Measurements from ENCODE around the gene TIAM1.

Gene TIAM1

DNA sequence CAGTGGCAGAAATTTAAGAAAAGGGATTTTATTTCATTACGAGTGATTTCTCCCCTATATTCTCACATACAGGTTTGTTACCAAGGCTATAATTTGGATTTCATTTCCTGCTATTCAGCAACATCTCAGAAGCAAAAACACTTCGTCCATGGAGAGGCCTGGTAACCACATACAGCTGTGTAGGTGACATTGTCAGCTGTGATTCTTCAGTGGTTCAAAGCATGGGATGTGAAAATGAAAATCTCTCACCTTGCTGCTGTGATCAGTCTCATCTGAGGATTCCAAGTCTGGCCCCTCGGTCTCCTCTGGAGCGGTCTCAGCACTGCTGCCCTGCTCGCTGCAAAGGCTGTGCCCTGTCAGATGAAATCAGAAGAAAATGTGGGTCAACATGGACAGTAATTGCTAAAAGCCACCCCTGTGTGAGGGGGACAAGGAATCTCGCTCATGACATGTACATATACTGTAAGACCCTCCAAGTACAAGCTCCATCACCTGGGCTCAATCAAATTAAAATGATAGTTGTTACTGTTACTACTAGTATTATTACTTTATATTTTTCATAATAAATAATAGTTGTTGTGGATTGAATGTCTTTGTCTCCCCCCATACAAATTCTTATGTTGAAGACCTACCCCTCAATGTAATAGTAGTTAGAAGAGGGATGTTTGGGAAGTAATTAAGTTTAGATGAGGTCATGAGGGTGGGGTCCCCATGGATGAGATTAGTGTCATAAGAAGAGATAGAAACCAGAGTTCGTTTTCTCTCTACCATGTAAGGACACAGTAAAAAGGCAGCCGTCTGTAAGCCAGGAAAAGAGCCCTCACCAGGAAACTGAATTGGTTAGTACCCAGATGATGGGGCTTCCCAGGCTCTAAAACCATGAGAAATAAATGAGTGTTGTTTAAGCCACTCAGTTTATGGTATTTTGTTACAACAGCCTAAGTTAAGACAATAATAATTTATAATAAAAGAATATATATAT, 179.1 kb downstream of the TIAM1 start:
- DNase-seq: peak; percentile 21

DNA sequence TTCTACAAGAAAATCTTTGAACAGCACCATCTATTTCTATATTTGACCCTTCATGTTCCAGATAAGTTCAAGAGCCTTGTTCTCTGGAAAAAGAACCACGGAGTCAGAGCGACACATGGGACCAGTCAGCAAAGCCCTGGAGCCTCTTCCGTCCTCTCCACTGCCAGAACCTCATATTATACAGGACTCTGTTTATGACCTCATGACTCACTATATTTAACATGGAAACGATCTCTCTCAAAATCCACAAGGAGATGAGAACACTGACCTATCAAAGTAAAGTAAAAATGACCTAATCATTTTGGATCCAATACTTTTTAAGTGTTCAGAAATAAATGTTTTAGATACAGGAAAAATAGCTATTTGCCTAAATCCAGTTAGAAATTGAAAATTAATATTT, 181.2 kb downstream of the TIAM1 start:
- no peak for DNase-seq

DNA sequence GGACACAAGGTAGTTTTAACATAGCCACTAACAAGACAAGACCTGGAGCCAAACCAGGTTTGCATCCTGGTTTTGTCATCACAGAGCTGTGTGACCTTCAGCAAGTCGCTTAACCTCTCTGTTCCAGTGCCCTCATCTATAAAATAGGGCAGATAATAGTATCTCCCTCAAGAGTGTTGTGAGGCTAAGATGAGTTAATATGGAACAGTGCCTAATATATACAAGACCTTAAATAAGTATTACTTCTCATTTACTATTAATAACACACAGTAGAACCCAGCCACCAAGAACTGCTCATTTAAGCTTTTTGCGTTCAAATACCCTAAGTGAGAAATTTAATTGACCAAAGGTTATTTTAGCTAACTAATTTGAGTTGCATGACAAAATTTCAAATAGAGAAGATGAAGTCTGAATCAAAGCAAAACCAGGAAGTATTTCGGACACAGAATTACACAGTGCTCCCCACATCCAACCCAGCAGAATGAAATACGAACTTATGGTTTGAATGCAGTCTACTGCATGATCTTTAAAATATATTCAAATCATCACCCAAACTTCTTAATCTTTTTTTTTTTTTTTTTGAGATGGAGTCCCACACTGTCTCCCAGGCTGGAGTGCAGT, 181.9 kb downstream of the TIAM1 start:
- no peak for DNase-seq

DNA sequence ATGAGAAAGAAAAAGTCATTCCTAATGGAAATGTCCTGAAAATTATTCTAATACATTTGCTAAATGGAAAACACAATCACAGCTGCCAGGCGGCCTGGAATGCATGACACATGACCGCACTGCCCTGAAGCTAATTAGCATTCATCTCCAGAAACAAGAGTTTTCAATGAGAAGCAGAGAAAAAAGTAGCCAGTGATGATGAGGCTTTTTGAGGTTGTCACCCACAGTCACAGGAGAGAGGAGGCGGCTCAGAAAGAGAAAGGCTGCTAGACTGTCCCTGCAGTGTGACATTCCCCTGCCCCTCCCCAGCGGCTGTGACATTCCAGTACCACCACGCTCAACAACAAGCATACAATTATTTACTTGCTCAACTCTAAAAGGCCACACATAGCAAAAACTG, 182.9 kb downstream of the TIAM1 start:
- peak; percentile 30 for DNase-seq

DNA sequence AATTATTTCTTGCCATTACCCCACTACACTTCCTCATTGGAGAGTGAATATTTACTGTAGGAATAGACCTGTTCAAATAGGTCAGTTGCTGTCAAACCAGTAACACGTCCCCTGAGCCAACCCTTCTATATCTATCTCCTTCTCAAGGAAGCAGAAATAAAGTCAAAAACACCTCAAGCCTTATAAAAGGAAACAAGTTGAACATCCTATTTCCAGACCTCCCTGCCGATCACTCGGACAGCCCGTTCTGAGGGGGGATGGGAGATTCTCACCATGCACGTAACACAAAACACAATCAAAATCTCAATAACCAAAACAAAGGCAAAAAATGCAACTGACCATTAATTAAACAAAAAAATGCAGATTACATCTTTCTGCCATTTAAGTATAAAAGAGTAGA, 184.3 kb downstream of the TIAM1 start:
- no peak for DNase-seq

DNA sequence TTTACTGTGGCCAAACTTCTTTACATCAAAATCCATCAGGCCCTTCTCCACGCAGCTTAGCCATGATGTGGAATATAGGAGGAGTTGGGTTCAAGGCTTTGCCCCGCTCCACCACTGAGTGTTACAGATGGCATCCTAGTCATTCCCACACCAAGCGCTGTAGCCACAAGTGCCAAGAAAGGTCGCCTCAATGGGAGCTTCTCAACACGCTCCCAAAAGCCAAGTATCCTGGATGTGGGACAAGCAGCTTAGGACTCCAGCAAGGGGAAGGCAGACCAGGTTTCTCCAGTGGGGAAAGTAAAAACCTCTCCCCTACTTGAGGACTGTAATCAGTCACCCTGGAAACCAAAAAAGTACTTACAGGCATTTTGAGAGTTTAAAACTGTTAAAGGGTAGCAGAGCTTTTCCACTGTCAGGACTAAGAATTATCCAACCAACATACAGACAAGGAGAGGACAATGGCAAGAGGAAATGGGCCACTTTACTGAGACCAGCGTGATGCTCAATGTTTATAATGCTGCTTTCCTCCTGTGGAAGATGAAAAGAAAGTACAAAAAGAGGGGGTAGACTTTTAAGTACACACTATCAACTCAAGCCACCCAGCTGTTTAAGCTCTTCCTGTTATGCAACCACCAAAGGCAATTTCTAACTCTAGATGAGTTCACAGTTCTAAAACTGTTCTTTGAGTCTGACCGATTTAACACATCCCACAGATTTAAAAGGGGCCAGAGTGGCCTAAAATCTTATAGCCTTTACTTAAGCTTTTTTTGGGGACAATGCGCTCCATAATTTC, 185.1 kb downstream of the TIAM1 start:
- peak; percentile 34 for DNase-seq

DNA sequence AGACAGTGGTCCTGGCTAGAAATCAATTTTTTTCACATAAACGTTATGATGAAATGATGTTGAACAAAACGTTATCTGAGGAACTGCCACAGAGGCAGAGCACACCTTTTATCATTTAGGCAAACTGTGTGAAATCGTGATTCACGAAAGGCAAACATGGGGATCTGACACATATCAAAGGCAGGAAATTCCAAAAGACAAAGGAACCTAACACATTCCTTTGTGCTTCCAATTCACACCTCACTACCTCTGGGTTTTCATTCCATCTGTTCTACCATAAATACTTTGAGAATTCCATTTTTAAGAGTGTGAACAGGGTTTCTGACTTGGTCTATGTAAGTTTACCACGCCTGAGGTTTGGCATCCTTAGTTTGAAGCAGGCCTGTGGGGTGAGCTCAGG, 186.3 kb downstream of the TIAM1 start:
- no peak for DNase-seq

DNA sequence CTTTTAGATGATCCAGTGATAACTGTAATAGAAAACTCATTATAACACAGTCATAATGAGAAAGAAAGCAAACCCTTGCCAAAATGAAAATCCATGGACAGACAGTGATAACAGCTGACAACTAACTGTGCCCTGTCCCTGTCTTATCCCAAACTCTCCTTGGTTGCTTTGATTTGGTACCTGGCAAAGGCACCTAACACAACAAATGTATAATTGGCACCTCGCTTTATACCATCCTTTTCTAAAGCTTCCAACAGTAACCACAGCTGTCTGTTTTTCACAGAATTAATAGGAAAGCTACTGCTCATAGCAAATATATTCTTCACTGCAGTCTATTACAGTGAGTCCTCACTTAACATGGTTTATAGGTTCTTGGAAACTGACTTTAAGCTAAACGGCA, 187.4 kb downstream of the TIAM1 start:
- no peak for DNase-seq

DNA sequence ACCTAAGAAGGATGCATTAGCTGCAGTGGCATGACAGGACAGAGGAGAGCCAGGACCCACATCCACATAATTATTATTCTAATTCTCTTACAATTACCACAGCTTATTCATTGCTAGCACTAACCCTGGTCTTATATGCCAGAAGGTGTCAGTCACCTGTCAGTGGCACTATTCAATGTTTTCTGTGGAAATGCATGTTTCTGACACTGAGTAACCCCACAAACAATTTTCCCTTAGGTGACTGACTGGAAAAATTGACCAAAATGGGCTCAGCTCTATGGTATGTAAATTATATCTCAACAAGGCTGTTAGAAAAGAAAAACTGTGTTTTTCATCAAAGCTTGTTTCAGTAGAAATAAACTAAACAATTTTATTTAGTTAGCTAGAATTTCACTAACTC, 187.9 kb downstream of the TIAM1 start:
- no peak for DNase-seq

DNA sequence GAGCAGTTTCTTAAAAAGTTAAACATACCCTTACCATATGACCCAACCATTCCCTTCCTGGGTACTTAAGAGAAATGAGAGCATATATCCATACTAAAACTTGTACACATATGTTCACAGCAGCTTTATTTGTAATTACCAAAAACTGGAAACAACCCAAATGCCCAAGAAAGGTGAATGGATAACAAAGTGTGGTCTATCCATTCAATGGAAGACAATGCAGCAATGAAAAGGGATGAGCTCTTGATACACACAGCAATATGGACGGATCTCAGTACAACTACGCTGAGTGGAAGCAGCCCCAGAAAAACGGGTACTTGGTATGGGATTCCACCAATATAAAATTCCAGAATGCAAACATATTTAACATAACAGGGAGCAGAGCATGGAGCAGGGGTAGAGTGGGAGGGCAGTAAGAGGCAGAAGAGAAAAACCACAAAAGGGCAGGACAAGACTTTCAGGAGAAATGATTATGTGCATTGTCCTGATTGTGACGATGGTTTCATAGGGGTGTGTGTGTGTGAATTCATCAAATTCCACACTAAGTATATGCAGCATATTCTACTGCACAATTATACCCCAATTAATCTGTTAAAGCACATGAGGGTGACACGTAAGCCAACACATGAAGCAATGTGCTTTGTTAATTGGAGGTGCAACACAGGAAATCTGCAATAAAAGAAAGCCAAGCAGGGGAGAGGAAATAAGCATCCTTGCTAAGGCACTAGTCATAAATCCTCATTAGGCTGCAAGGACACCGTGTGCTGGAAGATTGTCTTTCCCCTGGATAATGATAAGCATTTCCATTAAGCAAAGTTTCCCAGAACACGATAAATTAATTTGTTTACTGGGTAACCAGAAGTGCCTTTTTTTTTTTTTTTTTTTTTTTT, 192.7 kb downstream of the TIAM1 start:
- no peak for DNase-seq

DNA sequence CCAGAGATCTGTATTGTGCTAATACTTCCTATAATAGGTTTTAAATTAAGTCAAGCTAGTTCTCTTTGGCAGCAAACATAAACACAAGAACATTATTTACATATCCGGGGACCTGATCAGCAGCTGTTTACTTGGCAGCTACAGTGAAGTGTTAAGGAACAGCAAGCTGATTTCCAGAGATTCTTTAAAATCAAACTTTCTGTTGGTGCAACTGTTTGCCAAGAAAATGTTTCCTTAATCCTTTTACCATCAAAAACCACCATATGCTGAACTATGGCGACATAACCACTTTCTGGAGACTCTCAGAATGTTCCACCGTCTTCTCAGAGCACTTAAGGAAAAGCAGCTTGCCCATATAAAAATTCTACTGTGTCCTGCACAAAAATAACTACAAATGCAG, 198.8 kb downstream of the TIAM1 start:
- DNase-seq: no peak

DNA sequence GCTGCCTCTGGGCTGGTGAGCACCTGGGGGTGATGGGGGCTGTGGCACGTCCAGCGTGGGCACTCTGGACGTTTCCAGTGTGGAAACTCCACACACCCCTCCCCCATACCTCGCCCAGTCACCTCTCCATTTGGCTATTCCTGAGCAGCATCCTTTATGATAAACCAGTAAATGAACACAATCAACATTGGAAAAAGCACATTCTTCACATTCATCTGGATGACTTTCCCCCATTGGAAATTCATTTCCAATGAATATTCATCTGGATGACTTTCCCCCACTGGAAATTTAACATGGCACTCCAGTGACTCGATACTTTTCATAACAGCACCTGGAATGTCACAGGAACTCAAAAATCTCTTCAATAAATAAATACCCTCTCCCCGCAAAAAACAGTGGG, 201.0 kb downstream of the TIAM1 start:
- no peak for DNase-seq

DNA sequence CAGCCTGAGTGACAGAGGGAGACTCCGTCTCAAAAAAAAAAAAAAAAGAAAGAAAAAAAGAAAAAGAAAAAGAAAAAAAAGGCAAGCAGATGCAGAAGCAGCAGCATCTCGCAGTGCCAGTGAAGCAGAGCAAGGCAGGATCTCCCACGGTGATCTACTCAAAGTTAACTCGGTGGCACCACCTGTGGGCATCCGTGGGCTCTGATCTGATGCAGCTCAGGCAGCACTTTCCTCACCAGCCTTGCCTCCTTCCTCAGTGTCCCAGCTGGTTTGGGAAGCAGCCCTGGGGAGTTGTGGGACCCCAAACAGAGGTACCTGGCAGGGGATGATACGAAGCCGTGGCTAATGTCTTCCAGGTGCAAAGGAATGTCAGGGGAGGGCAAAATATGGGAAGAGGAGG, 201.5 kb downstream of the TIAM1 start:
- DNase-seq: peak; percentile 60

DNA sequence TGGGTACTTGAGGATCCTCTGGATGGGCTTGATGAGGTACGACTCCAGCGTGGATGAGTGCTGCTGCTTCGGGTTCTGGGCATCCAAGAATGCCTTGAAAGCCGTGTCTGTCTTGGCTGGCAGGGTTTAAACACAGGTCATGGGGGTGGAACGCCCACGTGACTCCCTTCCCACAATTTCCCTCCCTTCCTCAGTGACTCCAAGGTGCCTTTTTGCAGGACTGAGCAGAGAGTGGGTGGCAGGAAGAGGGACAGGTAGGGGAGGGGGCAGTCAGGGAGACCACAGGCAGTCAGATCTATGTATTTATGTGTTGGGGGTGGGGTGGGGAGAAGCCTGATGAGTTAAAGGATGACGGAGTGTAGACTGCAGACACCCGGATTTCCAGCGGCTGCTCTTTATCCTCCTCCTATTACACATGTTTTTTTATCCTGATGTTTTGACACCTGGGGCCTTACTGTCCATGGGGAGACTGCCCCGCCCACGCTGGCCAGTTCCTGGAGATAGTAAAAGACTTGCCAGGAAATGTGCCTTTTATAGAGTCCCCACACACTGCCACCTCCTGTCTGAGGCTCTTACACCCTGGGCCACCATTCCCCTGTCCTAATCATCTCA, 202.6 kb downstream of the TIAM1 start:
- no peak for DNase-seq

DNA sequence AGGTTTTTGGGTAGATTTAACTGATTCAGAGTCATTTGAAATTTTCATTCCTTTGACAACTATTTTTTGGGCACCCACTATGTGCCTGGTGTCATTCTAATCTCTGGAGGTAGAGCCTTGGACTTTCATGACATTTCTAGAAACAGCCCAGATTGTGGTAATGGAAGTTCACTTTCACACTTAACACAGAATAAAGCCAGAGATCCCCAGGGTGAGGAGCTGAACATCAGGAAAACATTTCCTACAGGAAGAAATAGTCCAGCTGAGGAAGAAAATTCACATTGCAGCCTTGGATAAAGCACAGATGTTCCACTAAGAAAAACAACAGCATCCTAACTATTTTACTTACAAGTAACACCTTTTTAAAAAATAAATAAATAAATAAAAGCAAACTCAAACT, 203.4 kb downstream of the TIAM1 start:
- no peak for DNase-seq

DNA sequence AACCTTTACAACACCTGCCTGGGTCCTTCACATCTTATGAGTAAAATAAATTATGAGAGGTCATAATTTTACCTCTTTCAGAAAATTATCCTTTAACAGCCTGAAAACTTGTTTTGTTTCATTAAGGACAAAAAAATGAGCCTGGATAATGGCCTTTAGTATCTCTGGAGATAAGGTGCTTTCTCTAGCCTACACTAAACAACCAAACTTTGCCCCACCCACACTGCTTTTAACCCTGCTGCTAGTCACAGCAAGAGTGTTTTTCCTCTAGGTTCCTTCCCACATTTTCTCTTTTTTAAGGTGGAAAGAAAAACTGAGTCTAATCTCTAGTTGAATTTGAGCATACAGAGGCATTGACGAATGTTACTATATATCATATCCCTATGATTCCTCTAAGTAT, 204.0 kb downstream of the TIAM1 start:
- DNase-seq: no peak

DNA sequence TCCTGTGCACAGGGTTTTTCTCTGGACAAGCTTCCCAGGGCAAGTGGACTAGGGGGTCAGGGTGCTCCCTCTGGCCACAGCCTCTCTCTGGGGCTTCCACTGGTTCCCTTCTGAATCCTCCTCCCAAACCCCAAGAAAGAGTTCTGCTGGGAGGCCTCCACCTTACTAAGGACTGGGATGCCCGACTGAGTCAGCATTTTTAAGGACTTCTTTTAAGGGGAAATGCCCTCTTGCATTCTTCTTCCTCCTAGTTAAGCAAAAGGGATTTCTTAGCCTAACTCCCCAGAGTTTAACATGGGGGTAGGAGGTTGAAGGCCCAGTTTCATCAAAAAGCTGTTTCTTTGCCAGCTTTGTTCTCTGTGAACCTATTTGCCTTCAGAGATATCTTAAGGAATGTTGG, 206.1 kb downstream of the TIAM1 start:
- no peak for DNase-seq

DNA sequence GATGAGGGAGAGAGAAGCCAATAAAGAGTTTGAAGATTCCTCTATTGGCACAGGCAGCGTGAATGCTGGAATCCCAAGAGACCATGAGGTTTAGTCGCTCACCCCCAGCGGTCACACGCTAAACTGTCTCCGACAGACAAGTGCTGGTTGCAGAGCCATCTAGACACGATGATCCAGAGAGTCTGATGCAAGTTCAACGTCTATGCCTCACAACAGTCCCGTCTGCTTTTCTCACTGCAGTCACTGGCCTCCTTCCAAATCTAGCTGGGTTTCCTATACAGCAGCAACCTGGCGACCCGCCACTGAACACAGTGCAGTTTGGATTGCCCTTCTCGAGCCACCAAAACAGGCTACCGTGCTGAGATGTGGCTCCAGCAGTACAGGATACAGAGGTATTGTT, 207.2 kb downstream of the TIAM1 start:
- no peak for DNase-seq

DNA sequence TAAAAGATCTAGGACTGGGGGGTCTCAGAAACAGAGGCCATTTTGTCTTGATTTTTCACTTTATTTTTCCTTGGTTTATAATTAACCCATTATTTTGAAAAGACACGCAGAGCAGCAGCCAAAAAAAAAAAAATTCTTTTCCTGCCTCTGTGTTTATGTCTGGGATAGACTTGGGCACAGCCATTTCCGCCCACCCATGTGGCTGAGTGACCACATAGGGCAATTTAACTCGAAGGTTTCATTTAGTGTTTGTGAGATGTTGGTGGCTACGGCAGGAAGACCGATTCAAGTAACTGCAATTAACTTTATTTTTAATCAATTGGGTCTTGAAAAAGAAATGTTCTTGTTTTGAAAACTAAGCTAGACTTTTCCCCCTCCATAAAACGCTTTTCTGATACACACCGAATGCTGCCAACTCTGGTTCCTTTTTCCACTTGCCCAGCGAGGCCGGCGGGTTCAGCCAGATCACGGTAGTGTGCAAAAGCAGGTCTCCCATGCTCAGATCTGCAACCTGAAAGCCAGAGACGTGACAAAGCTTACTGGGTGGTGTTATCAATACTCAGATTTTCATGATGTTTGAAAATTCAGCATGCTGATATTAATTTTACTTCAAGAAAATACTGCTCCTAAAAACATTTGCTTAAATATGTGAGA, 208.4 kb downstream of the TIAM1 start:
- DNase-seq: no peak

DNA sequence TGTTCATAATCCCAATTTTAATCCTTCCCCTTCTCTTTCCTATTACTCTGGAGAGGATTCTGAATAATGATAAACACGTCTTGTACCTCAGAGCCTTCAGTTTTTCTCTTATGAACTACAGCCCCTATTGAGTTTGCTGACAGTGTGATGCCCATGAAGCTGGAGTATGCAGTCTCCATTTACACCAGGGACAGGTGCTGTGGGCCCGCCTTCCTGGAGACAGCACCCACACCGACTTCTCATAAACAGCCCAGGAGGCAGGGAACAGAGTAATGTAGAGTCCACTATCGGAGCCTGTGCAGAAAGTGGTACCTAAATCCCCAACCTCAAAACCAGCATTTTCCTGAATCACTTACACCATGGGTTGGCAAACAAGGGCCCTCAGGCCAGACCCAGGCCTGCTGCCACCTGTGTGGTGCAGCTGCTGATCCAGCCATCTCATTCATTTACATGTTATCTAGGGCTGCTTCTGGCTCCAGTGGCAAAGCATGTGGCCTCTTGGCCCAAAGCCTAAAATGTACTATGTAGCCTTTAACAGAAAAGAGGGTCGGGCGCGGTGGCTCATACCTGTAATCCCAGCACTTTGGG, 210.7 kb downstream of the TIAM1 start:
- DNase-seq: peak; percentile 29

Measured in CD4-positive, alpha-beta T cell treated with Interleukin-6 for 4 hours (primary cell).